CD4-positive, alpha-beta T cell treated with Interleukin-17A for 1 hour (primary cell): ENCODE measurements around the gene N4BP3.
"Not testable (repeated sequence)": the region's sequence is repeated elsewhere in the genome, so short reads cannot be mapped to it uniquely, and the experiment has no call there.

Experiments used
- DNase-seq: peaks from one replicate; pipeline ENCODE4 v3.0.0-alpha.2; 2020

The N4BP3 gene, protein sequence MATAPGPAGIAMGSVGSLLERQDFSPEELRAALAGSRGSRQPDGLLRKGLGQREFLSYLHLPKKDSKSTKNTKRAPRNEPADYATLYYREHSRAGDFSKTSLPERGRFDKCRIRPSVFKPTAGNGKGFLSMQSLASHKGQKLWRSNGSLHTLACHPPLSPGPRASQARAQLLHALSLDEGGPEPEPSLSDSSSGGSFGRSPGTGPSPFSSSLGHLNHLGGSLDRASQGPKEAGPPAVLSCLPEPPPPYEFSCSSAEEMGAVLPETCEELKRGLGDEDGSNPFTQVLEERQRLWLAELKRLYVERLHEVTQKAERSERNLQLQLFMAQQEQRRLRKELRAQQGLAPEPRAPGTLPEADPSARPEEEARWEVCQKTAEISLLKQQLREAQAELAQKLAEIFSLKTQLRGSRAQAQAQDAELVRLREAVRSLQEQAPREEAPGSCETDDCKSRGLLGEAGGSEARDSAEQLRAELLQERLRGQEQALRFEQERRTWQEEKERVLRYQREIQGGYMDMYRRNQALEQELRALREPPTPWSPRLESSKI

DNA sequence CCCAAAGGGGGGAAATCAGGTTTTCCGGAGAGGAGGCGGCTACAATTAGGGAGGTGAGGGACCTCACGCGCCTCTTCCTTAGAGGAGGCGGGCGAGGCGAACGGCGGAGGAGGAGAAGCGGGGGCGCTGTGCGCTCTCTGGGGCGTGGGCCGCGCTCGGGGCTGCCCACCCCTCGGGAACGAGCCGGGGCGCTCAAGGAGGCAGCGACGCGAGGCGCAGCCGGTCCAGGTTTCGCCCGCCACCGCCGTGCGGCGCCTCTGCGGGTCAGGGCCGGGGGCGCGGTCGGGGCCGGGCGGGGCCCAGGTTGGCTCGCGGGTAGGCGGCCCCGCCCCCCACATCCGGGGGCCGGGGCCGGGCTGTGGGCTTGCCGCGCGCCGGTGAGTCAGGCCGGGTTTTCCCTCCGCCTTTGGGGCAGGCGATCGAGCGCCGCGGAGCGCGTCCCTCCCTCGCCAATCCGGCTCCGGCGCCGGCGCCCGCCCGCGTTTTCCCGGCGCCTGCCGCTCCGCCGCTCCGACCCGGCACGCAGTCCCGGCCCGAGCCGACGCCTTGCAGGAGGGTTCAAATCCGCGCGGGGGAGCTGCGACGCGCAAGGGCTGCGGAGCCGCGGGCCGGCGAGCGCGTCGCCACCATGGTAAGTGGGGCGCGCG lies at the start of gene N4BP3:
Gene N4BP3, plus strand, starts transcription at position 392 of the 647 bp plus-strand sequence. CDS start 6,052 bp downstream, outside the sequence.
- peak; percentile 85 for DNase-seq

DNA sequence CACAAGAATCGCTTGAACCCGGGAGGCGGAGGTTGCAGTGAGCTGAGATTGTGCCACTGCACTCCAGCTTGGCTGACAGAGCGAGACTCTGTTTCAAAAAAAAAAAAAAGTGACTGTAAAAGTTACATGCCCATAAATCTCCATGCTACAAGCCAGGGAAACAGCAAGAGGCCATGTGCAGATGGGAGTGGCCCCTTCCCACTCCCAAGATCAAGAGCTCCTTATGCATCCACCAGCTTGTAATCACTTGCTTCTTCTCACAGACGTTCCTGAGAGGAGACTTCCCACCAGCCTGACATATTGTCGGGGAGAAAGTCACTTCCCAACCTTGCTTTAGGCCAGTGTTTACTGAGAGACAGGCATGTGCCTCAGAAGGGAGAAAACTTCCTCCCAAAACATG lies 45.6 kb upstream of the N4BP3 start:
- no peak for DNase-seq

DNA sequence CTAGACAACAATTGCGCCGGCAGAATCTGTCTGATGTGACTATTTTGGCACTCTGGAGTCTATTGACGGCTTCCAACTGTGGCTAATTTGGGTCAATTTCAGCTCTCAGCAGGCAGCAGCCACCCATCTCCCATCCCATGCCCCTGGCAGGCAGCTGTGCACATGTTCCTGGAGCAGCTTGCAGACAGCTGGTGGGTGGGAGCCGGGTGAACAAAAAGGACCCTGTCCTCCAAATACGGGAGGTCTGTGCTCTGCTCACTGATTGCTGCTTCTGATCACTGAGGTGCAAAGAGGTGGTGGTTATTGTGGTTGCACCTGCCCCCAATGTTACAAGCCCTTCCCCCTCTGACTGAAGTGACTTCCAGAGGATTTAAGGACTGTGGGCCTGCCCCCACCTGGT lies 45.0 kb upstream of the N4BP3 start:
- DNase-seq: no peak

DNA sequence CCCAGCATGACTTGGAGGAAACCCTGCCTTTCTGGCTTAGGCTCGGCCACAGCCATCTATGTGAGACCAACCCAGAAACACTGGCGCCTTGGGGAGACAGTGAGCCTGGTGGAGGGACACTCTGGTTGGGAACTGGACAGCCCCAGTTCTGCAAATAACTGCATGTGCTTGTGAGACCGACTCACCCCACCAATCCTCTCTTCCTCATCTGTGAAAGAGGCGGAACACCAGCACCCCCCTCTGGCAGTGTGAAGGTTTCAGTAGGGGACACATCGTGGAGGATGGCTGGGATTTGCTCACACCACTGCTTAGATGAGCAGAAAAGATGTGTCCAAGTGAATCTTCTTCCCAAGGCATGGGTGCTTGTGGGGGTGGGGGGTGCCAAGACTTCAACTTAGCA lies 43.4 kb upstream of the N4BP3 start:
- DNase-seq: peak; percentile 32

DNA sequence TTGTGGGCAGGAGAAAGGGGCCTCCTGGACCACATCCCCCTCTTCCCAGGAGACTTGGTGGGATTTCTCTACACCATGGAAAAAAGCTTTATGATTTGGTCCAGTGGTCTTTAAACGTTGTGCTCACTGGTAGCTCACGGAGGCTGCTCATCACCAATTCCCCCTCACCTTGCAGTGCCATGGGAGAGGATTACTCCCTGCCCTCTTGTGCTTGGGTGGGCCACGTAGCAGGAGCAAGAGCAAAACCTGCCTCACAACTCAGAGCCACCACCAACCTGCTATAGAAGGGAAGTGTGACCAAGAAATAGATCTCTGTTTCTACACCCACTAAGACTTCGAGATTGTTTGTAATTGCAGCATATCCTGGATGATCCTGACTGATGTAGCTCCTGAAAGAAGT lies 42.2 kb upstream of the N4BP3 start:
- no peak for DNase-seq

DNA sequence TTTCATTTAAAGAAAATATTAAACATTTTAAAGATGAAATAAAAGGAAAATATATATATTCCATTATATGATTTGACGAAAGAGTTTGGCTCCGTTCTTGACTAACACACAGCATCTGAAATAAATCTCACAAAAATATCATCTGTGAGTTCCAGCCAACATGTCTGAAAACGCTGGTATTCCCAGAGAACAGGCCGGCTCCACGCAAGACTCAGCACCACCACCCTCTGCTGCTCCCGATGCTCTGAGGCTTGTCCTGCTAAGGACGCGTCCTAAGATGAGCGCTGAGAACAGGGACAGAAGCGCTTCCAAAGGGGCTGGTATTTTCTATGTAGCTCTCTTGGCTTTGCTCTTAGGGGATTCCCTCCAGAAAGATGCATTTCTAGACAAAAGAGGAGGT lies 40.6 kb upstream of the N4BP3 start:
- DNase-seq: no peak

DNA sequence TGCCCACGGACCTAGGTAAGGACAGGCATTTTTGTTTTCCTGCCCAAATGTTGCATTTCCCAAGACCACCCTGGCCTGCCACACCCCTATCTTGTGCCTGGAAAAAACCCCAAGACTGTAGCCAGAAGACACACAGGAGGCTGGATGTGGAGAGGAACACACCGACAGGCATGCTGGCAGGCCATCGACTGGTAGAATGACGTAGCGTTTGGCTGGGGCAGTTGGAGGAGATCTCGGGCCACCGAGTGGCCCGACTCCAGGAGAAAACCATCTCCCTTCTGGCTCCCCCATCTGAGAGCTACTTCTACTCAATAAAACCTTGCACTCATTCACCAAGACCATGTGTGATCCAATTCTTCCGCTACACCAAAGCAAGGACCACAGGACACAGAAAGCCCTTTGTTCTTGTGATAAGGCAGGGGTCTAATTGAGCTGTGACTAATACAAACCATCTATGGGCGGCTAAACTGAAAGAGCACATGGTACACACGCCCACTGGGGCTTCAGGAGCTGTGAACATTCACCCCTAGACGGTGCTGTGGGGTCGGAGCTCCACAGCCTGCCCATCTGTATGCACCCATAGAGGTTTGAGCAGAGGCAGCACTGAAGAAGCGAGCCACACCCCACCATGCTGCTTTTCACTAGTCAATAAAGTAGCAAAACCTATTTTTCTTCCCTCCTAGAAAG lies 38.9 kb upstream of the N4BP3 start:
- DNase-seq: no peak

DNA sequence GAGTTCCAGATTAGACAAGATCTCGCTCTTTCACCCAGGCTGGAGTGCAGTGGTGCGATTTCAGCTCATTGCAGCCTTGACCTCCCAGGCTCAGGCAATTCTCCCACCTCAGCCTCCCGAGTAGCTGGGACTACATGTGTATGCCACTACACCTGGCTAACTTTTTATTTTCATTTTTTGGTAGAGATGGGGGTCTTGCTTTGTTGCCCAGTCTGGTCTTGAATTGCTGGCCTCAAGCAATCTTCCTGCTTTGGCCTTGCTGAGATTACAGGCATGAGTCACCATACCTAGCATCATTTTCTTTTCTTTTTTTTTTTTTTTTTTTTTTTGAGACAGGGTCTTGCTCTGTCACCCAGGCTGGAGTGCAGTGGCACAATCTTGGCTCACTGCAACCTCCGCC lies 36.4 kb upstream of the N4BP3 start:
- DNase-seq: not testable (repeated sequence)

DNA sequence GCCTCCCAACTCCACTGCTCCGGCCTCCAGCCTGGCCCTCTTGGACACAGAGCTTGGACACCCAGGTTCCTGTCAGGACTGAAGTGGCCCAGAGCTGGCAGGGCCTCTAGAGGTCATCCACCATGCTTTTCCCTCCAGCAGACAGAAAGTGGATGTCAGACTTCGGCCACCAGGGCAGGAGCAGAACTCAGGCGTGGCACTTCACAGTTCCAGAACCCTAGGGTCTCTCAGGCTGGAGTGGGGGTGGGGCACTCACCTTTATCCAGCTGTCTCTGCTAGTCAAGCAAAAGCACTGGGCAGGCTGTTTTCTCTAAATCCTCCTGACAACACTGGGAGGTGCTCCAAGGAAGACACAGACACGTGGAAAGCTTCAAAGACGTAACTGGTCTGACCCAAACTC lies 35.6 kb upstream of the N4BP3 start:
- no peak for DNase-seq

DNA sequence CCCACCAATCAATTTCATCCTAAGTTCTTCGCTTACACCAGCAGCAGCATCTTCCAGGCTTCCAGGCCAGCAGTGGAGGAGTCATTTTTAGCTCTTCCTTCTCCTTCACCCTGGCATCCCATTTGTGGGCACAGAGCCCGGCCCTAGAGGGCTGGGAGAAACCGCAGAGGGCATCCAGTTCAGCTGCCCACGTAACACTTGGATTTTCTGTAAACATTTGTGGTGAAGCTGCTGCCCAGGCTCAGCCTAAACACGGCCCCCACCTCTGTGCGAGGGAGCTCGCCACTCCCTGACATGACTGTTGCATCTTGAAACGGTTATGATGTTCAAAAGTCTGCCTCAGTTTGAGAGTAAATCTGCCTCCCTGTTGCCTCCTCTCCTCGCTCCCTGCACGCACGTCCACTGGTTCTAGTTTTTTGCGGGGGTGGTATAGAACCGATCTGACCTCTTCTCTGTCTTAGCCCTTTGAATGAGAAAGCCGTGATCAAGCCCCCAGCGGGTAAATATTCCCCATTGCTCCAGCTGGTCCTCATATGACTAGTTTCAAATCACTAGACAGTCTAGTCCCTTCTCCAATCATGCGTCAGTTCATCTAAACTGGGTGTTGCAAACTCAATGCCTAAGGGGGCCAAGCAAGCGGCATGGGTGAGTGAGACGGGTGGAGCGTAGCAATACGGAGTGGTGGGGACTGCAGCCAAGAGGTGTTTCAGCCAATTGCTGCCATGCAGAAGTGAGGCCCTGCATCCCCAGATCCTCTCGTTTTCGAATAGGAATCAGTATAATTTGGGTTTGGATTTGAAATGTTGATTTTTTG lies 34.9 kb upstream of the N4BP3 start:
- no peak for DNase-seq

DNA sequence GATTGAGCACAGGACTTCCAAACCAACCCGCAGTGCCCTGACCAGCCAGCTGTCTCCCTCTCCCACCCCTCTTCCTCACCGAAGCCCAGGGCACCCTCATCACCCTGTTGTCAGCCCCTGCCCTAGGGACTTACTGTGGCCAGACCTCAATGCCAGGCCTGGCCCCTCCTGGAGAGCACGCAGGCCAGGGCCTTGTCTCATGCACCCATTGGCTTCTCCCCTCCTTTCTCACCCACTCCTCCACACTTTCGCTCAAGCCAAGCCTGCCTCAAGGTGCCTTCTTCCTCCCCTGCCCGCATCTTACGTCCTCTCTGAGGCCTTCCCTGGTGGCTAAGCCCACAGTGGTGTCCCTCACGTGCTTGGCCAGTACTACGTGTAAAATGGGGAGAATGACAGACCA lies 33.3 kb upstream of the N4BP3 start:
- no peak for DNase-seq

DNA sequence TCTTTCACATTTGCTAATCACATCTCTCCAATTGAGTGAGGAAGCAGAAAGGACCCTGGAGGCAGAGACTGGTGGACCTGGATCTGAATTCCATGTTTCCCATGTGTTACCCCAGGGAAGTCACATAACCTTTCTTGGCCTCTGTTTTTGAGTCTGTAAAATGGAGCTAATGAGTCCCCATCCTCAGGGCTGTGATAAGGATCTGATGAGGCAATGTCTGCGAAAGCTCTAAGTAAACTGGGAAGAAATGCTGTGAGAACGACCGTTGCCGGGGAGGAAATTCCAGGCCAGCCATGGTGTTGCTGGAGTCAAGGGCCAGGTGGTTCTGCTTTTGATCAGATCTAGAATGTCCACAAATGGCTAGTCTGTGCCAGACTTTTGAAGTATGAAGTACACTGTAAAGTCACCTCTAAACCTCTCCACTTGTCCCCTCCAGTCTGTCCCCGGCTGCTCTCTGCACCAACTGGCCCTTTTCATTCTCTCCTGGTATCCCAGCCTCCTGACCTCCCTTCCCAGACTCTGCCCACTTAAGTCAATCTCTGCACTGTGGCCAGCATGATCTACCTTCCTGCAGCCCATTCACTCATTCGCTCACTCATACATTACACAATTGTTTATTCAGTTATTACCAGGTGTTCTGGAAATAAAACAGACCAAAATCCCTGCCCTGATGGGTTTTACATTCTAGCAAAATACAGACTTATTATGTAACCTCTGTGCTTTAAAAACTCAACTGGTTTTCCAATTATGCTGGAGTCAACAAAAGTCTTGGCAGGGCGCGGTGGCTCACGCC lies 32.5 kb upstream of the N4BP3 start:
- no peak for DNase-seq

DNA sequence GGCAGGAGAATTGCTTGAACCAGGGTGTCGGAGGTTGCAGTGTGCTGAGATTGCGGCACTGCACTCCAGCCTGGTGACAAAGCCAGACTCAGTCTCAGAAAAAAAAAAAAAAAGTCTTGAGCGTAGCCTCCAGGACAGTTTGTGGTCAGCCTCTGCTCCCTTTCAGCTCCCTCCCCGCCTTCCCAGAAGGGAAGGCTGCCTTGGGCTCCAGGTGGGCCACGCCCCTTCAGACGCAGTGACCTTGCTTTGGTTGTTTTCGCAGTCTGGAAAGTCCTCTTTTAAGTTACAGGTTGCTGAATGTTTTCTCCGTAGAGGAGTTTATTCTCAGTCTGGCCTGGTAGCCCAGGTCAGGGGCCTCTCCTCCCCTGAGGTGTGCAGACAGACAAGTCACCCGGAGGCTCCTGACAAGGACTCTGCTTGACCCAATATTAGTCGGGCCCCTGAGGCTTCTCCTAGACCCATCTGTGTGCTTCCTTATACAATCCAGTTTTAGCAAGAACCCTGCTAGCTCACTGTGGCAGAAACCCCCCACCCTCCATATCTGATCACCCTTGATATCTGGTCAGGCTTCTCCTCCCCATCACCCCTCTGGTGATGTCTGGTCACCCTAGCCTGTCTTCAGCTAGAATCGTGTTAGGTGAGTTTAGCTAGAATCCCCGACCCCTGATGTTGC lies 31.6 kb upstream of the N4BP3 start:
- DNase-seq: no peak

DNA sequence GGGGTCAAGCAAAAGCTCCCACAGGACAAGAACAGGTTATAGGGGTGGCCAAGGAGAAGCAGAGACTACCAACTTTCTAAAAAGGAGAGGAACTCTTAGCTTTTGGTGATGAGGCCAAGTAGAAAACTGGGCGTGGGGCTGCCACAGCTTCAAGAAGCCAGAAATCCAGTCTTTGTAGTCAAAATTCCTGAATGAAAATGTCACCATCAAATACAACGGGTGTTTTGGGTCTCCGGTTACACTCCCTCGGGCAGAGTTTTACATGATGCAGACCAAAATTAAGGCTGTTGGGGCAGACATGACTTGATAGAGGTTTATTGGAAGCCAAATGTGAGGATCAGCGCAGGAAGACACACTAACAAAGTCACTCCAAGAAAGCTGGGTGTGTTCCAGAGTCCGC lies 29.4 kb upstream of the N4BP3 start:
- no peak for DNase-seq

DNA sequence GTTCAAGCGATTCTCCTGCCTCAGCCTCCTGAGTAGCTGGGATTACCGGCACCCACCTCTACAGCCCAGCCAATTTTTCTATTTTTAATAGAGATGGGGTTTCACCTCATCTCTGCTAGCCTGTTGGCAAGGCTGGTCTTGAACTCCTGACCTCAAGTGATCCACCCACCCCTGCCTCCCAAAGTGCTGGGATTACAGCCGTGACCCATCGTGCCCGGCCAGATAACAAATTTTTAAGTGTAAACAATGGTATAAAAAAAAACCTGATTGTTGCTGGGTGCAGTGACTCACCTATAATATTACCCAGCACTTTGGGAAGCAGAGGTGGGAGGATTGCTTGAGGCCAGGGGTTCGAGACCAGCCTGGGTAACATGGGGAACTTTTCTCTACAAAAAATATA lies 28.0 kb upstream of the N4BP3 start:
- DNase-seq: no peak

DNA sequence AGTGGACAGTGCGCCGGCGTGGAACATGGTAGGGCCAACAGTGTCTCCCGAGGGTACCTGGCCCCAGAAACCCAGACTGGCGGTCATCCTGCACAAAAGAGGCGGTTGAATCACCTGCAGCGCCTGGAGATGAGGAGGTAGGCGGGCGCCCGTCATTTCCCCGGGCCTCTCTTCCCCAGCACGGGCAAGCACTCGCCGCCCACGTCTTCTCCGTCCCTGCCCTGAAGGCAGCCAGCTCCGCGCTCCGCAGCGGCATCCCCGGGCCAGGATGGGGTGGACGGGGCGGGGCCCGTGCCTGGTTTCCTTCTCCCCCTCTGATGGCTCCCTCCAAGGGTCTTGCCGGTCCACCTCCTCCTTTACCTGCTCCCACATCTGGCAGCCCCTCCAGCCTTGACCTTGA lies 27.1 kb upstream of the N4BP3 start:
- no peak for DNase-seq

DNA sequence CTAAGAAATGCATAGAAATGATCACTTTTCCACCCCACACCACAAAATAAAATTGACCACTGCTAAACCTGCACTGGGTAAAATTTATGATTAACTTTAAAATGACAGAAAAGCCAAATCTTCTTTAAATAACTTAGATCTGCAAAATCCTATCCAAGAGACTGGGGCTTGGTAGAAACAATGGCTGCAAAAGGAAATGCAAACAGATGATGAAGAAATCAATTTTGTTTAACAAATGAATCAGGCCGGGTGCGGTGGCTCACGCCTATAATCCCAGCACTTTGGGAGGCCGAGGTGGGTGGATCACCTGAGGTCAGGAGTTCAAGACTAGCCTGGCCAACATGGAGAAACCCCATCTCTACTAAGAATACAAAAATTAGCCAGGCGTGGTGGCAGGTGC lies 26.1 kb upstream of the N4BP3 start:
- not testable (repeated sequence) for DNase-seq

DNA sequence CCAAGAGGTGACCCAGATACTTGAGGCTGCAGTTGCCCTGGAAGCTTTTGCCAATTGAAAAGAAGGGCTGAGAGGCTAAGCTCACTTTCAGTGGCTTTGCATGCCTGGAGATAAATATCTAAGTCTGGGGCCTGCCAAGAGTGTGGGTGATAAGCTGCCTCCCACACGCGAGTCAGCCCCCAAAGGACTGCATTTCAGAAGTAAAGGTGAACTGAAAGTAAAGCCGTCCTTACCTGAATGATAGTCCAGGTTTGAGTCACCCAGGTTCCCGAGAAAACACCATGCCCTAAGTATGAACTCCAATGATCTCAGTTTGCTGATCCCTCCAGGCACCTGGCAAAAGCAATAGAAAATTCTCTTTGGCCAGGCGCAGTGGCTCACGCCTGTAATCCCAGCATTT lies 22.5 kb upstream of the N4BP3 start:
- no peak for DNase-seq

DNA sequence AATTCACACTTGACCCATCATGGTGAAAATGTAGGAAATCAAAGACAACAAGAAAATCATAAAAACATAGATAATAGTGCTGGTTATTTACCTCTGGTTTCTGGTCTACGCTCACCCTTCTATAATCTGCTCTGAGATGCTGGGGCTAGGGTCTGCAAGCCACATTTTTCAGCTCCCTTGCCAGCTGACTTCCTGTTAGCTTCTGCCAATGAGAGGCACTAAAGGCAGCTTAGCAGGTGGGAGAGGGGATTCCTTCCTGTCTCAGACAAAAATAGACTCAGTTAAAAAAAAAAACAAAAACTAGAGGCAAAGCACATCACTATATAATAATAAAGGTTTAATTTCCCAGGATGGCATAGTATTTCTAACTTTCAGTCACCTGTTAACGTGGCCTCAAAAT lies 20.2 kb upstream of the N4BP3 start:
- DNase-seq: no peak

DNA sequence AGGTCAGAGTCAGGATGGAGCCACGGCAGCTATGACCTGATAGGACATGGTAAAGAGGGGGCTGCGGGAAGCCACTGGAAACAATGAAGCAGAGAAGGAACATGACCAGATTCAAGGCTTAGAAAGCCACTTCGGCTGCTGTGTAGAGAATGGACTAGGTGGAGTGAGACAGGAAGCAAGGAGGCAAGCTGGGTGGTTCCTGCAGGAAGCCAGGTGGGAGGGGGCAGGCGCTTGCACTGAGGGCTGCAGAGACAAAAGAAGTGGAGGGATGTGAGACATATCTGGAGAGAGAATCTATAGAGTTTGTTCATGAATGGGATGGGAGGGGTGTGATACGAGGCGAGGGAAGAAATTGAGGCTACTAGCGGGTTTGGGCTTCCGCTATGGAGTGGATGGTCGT lies 19.0 kb upstream of the N4BP3 start:
- DNase-seq: no peak

DNA sequence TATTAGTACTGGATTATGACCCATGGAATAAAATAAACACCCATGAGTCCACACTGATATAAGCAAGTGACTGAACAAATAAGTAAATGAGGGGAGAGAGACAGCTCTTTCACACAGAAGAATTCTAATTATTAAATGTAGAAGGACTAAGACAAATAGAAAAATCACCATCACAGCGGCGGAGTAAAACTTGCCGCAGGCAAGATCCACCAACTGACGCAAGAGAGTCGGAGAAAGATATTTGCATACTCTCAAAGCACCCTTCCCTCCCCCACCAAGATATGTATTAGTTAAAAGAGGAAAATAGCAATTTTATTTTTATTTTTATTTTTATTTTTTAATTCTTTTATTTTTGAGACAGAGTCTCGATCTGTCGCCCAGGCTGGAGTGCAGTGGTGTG lies 14.6 kb upstream of the N4BP3 start:
- no peak for DNase-seq

DNA sequence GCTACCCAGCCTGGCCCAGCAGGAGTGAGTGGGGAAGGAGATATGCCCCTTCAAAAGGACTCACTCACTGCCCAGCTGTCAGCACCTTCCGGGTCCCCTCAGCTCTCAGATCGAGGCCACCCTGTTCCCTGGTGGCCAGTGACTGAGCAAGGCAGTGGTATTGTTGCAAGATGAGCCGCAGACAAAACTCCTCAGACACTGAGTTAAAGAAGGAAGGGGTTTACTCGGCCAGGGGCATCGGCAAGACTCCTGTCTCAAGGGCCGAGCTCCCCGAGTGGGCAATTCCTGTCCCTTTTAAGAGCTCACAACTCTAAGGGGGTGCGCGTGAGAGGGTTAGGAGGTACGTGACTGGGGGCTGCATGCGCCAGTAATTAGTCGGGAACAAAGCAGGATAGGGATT lies 9.7 kb upstream of the N4BP3 start:
- no peak for DNase-seq
